Measurements from ENCODE around the gene AGAP1.

GRCh38 chr2:235643680-235644511, 150.1 kb downstream of the AGAP1 start:
- TF ChIP-seq, protein P1, sequence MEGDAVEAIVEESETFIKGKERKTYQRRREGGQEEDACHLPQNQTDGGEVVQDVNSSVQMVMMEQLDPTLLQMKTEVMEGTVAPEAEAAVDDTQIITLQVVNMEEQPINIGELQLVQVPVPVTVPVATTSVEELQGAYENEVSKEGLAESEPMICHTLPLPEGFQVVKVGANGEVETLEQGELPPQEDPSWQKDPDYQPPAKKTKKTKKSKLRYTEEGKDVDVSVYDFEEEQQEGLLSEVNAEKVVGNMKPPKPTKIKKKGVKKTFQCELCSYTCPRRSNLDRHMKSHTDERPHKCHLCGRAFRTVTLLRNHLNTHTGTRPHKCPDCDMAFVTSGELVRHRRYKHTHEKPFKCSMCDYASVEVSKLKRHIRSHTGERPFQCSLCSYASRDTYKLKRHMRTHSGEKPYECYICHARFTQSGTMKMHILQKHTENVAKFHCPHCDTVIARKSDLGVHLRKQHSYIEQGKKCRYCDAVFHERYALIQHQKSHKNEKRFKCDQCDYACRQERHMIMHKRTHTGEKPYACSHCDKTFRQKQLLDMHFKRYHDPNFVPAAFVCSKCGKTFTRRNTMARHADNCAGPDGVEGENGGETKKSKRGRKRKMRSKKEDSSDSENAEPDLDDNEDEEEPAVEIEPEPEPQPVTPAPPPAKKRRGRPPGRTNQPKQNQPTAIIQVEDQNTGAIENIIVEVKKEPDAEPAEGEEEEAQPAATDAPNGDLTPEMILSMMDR (IDR thresholded peaks at IDR 0.05; ENCODE audit: low read depth, low read length, poor library complexity, severe bottlenecking): no peak
- no peak for TF ChIP-seq EZH2phosphoT487 (IDR thresholded peaks at IDR 0.05; ENCODE audit: borderline replicate concordance, low read length)

Measured in DOHH2 (cell line).